Naive thymus-derived CD8-positive, alpha-beta T cell (primary cell): ENCODE results near the gene TPBG. TPM values are rescaled to one million over a fixed set of nuclear protein-coding genes. Genes with fewer than 3 reads are reported as not detected.

Source experiments
- ATAC-seq, 2 donors: fragments of 150-1000 bp; cut with Tn5 transposase in 1 of 2; sonication (Bioruptor Pico), chemical (Tn5 transposase) in 1 of 2; 1 replicate in 1 of 2; 2 replicates in 1 of 2; pipeline ENCODE4 v1.10.0; 2021; ENCODE audit warnings: mild to moderate bottlenecking in 2 of 2, moderate library complexity in 2 of 2
- POLR2A ChIA-PET: fragments of 350-600 bp; sonication (Branson Sonifier 250); formaldehyde crosslinking; loops from one replicate; lab custom pipeline; 2021; ENCODE audit warnings: antibody characterized with exemption; lab: Charles Lee
- DNase-seq, 10 donors: peaks; one replicate each; pipeline versions ENCODE4 v3.0.0 to v3.0.0-alpha.2; 2020 to 2022
- H3K27ac Mint-ChIP-seq, 10 donors: one replicate each; pipeline ENCODE4 v1.8.0; 2020 to 2022; ENCODE audit warnings: mild to moderate bottlenecking in 10 of 10, mixed read lengths in 10 of 10, moderate library complexity in 4 of 10, inconsistent platforms in 1 of 10
- H3K27me3 Mint-ChIP-seq, 5 donors: one replicate each; pipeline ENCODE4 v1.8.0; 2021 to 2022; ENCODE audit warnings: mixed read lengths in 5 of 5
- H3K36me3 Mint-ChIP-seq, 3 donors: one replicate each; pipeline ENCODE4 v1.8.0; 2020 to 2022; ENCODE audit warnings: mixed read lengths in 3 of 3, mild to moderate bottlenecking in 2 of 3, inconsistent platforms in 1 of 3
- H3K4me1 Mint-ChIP-seq, 4 donors: one replicate each; pipeline ENCODE4 v1.8.0; 2021 to 2022; ENCODE audit warnings: mixed read lengths in 4 of 4
- H3K4me3 Mint-ChIP-seq, 10 donors: one replicate each; pipeline ENCODE4 v1.8.0; 2020 to 2022; ENCODE audit warnings: mild to moderate bottlenecking in 10 of 10, mixed read lengths in 10 of 10, moderate library complexity in 6 of 10, inconsistent platforms in 1 of 10
- H3K9me3 Mint-ChIP-seq, 9 donors: one replicate each; pipeline ENCODE4 v1.8.0; 2020 to 2022; ENCODE audit warnings: mixed read lengths in 9 of 9, mild to moderate bottlenecking in 3 of 9, inconsistent platforms in 1 of 9, moderate library complexity in 1 of 9
- polyA plus RNA-seq, 3 donors: library from polyadenylated mRNA; unstranded; fragments of 300-500 nt; fragmentation: Illumina TruSeq; gene quantifications; one replicate each; pipeline ENCODE4 v1.2.3, GENCODE V29; 2021
- total RNA-seq, 8 experiments: library from RNA in 2 of 8; stranded (reverse) in 2 of 8; gene quantifications; one replicate each; pipeline ENCODE4 v1.2.3 and lab custom pipeline; 2021 to 2026

TPBG gene, protein sequence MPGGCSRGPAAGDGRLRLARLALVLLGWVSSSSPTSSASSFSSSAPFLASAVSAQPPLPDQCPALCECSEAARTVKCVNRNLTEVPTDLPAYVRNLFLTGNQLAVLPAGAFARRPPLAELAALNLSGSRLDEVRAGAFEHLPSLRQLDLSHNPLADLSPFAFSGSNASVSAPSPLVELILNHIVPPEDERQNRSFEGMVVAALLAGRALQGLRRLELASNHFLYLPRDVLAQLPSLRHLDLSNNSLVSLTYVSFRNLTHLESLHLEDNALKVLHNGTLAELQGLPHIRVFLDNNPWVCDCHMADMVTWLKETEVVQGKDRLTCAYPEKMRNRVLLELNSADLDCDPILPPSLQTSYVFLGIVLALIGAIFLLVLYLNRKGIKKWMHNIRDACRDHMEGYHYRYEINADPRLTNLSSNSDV
- total RNA-seq (not detected), polyA plus RNA-seq (not detected), total RNA-seq (lab: John Stamatoyannopoulos, UW) (0 to 0.26 (median 0) reads per million in 6 experiments)

DNA sequence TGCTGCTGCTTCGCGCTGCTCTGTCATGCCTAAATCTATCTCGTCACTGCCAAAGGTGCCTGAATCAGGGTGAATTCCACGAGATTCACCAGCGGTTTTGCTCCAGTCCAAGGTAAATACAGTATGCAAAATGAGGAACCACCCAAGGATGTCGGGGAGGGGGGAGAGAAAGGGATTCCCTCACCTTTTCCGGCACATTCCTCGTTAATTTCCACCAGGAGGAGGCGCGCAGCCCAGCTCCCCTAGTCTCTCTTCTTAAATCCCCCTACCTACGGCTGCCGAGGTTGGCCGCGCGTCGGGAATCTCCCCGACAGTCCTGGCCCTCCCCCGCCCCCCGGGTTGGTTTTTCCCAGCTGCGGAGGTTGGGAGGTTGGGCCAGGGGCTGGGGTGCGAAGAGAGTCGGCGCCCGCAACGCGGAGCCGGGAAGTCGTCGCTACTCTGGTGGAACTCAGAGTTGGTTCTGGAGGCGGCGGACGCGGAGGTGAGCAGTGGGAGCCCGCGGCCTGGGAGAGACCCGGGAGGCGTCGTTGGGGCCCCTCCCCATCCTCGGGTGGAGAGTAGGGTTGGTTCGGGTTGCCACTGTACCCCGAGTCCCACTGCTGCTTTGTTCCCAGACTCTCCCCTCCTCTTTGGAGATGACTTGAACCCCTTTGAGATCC lies at the start of gene TPBG:
Gene TPBG (plus strand): TSS at position 390 of the 659 bp plus-strand sequence. CDS start 1,145 bp downstream, outside the sequence.
- H3K4me3 Mint-ChIP-seq, result peak within 1 kb of the TSS; percentile 66 to 87 (median 72)
- POLR2A ChIA-PET, result no interaction called here
- peaks cover 5 to 29% (median 23%) of the 10 kb centered on the region in 4 donors for H3K4me1 Mint-ChIP-seq
- no peaks in the 10 kb centered on the region for H3K9me3 Mint-ChIP-seq
- peaks cover 31 to 68% (median 43%) of the 10 kb centered on the region in 5 donors for H3K27me3 Mint-ChIP-seq
- peak within 1 kb of the TSS in 1 of 10 donors; percentile 63 for H3K27ac Mint-ChIP-seq
- no peak for ATAC-seq
- H3K36me3 Mint-ChIP-seq, result peaks cover 0 to 4% (median 0%) of the 10 kb centered on the region in 3 donors
- peak in 1 of 10 donors; percentile 9 for DNase-seq

DNA sequence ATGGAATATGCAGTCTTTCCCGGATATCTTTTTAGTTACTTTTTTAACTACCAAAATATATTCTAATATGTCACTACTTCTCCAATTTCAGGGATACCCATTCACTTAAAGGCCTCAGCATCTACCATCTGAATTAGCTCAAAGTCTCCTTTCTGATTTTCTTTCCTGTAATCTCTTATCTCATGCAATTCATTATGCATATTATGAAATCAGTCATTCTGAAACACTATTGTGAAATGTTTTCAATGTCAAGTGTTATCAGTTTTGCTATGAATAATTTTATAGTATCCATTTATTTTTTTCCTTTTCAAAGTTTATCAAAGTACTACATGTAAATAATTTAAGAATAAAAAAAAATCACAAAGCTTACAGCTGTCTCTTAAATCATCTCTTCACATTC lies 41.2 kb upstream of the TPBG start:
- Mint-ChIP-seq H3K36me3 (no peaks in the 10 kb centered on the region), H3K4me3 (no peak overlapping the region), H3K27me3 (no peaks in the 10 kb centered on the region), H3K9me3 (peaks cover 0 to 5% (median 0%) of the 10 kb centered on the region in 9 donors), H3K4me1 (no peaks in the 10 kb centered on the region), H3K27ac (no peak overlapping the region)
- no peak for ATAC-seq
- DNase-seq, result no peak
- POLR2A ChIA-PET, result no interaction called here

DNA sequence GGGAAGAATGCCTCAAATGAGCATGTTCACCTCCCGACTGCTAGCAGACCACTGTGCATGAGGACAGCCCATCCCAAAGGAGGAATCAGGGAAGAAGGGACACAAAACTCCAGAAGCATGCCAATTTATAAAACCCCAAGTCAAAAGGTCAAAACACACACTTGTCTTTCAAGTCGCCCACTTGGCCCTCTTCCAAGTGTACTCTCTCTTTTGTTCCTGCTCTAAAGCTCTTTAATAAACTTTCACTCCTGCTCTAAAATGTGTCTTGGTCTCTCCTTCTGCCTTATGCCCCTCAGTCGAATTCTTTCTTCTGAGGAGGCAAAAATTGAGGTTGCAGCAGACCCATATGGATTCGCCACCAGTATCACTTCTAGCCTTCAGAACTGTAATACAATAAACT lies 33.9 kb upstream of the TPBG start:
- Mint-ChIP-seq H3K9me3 (peaks cover 0 to 8% (median 0%) of the 10 kb centered on the region in 9 donors), H3K27me3 (peaks cover 5 to 36% (median 15%) of the 10 kb centered on the region in 5 donors), H3K4me3 (no peak overlapping the region), H3K27ac (no peak overlapping the region), H3K36me3 (no peaks in the 10 kb centered on the region), H3K4me1 (no peaks in the 10 kb centered on the region)
- DNase-seq (no peak), ATAC-seq (no peak)
- POLR2A ChIA-PET, result no interaction called here

DNA sequence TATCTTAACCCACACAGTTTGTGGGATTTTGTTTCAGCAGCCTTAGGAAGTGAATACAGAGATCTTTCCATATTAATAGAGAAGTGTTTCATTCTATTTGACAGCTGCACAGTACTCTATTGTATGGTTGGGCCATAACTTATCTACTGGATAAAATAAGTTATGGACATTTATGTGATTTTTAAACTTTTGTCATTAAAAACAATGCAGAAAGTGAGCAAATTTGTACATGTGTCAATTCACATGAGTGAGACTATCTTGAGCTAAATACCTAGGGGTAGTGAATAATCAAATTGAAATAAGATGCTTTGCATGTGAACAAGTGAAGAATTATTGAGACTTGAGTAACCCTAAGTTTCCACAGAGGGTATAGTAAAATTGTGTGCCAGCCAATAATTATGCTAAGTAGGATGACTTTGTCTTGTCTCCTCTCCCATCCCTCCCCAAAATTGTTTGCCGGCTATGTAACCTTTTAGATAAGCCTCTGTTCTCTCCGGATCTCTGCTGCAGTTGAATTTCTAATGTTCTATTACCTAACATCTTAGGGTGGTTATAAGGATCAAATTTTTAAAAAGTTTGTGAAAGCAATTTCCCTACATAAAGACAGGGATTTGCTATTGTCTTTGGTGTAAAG lies 33.3 kb upstream of the TPBG start:
- no peaks in the 10 kb centered on the region for H3K36me3 Mint-ChIP-seq
- DNase-seq (no peak), ATAC-seq (no peak)
- H3K27me3 Mint-ChIP-seq, result peaks cover 6 to 42% (median 18%) of the 10 kb centered on the region in 5 donors
- H3K27ac Mint-ChIP-seq, result no peak overlapping the region
- peaks cover 0 to 8% (median 0%) of the 10 kb centered on the region in 9 donors for H3K9me3 Mint-ChIP-seq
- no peak overlapping the region for H3K4me3 Mint-ChIP-seq
- POLR2A ChIA-PET, result no interaction called here
- H3K4me1 Mint-ChIP-seq, result no peaks in the 10 kb centered on the region

DNA sequence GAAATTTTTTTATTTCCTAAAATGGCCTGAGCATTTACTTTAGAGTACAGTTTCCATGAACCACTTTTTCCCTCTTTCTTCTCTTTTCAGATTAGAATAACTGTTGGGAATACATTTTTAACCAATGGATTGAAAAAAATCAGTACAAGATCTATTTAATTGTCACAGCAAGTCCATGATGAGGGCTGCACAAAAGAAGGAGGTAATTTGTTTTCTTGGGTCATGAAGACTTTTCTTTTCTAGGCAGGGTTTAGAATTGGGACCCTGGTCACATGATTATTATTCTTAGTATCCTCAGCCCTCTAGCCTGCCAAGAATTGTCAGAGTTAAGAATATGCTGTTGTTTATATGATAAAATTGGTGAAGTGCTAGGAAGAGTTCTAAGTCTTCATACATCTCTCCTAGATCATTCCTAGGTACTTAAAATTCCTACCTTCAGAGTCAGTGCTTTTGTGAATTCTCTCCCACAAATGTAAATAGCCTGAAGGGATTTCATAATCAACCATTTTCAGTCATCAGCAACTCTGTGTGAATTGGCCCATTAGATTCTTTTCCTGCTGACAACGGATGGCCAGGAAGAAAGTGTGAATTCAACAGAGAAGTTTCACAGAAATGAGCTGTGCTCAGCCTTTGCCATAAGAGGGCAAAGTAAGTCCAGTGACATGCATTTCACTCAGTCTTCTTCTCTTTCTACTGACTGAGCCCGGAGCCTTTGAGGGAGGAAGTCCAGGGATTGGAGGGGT lies 32.4 kb upstream of the TPBG start:
- Mint-ChIP-seq H3K4me1 (no peaks in the 10 kb centered on the region), H3K27ac (peak overlapping the region in 1 of 10 donors; percentile 29), H3K4me3 (no peak overlapping the region), H3K27me3 (peaks cover 6 to 42% (median 18%) of the 10 kb centered on the region in 5 donors), H3K36me3 (no peaks in the 10 kb centered on the region), H3K9me3 (peaks cover 0 to 8% (median 0%) of the 10 kb centered on the region in 9 donors)
- DNase-seq (no peak), ATAC-seq (no peak)
- POLR2A ChIA-PET, result no interaction called here

DNA sequence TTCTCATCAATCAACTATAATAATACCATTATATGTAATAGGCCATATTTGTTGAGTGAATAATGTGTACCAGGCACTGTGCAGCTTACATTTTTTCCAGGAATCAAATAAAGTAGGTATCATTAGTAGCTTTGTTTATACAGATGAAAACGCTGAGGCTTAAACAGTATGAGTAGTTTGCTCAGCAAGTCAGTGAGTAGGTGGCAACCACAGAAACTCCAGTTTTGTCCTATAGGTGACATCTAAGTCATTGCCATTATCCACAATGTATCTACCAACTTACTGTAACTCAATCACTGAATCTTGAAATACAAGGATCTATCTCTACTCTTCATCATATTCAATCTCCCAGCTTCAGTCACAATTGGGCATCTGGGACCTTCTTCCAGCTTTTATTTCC lies 29.8 kb upstream of the TPBG start:
- ATAC-seq (no peak), DNase-seq (no peak)
- no peaks in the 10 kb centered on the region for H3K36me3 Mint-ChIP-seq
- no peak overlapping the region for H3K27ac Mint-ChIP-seq
- H3K27me3 Mint-ChIP-seq, result peaks cover 4 to 42% (median 18%) of the 10 kb centered on the region in 5 donors
- H3K4me1 Mint-ChIP-seq, result no peaks in the 10 kb centered on the region
- POLR2A ChIA-PET, result no interaction called here
- peaks cover 0 to 8% (median 0%) of the 10 kb centered on the region in 9 donors for H3K9me3 Mint-ChIP-seq
- no peak overlapping the region for H3K4me3 Mint-ChIP-seq

DNA sequence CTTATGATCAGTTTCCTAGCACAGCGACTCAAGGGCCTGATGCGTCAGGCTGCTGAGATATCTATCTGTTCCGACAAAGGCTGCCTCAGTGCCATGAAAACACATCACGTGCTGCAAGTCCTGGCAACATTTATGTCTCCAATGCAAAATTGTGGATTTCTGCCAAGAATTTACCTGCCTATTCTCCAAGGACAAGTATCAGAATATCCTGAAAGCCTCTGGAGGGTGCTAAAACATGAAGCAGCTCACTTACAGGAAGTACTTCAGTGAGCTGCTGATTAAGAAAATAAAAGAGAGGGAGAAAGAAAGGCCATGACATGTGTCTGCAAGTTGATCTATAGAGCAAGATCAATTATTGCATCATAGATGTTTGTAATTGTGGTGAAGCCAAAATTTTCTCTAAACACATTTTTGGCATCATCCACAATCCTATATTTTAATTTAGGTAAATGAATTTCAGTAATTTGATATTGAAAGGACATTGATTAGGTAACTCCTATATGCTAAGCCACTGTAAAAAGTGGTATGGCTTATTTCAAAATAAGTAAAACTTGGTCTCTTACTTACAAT lies 25.8 kb upstream of the TPBG start:
- peaks cover 0 to 4% (median 0%) of the 10 kb centered on the region in 3 donors for H3K36me3 Mint-ChIP-seq
- peaks cover 0 to 18% (median 8%) of the 10 kb centered on the region in 9 donors for H3K9me3 Mint-ChIP-seq
- peaks cover 0 to 2% (median 0%) of the 10 kb centered on the region in 4 donors for H3K4me1 Mint-ChIP-seq
- ATAC-seq (no peak), DNase-seq (no peak)
- H3K4me3 Mint-ChIP-seq, result no peak overlapping the region
- POLR2A ChIA-PET, result no interaction called here
- H3K27ac Mint-ChIP-seq, result no peak overlapping the region
- H3K27me3 Mint-ChIP-seq, result peaks cover 4 to 29% (median 12%) of the 10 kb centered on the region in 5 donors

DNA sequence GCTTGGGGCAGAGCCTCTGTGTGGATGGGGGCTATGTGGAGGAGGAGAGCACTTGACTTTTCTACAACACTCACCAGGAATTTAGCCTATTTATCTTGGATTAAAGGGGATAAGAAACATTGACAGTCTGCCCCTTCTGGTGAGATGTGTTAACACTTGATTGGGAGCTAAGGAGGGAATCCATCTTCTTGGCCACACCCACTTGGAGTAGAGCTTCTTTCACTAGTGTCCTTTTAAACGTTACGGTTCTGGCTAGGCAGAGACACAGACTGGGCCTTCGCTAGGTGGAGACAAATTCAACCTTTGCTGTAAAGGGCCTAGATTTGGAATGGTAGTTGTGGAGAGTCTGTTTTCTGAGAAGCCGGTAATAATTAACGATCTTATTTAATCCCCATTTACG lies 15.5 kb upstream of the TPBG start:
- POLR2A ChIA-PET, result no interaction called here

DNA sequence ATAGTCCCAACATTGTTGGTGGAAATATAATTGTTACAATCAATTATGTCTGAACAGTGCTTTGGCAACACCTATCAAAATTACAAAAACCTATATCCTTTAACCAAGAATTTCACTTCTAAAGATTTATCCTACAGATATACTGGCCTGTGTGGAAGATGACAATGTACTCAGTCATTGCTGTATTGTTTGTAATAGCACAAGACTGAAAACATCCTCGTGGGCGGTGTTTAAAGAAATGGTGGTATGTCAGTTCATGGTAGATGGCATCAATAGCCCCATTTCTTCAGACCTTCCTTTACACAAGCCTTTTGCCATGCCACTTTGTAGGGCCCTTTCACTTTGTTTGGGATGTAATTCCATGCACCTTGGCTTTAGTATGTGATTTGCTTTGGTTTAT lies 9.8 kb upstream of the TPBG start:
- DNase-seq, result no peak
- Mint-ChIP-seq H3K4me1 (no peaks in the 10 kb centered on the region), H3K27ac (no peak overlapping the region), H3K9me3 (peaks cover 0 to 4% (median 0%) of the 10 kb centered on the region in 9 donors), H3K27me3 (peaks cover 1 to 12% (median 11%) of the 10 kb centered on the region in 5 donors), H3K4me3 (no peak overlapping the region), H3K36me3 (no peaks in the 10 kb centered on the region)
- ATAC-seq, result no peak
- POLR2A ChIA-PET, result no interaction called here

More for the DNA sequence above, 15.5 kb upstream of the TPBG start:
- Mint-ChIP-seq H3K27ac (no peak overlapping the region), H3K36me3 (no peaks in the 10 kb centered on the region), H3K9me3 (peaks cover 0 to 20% (median 8%) of the 10 kb centered on the region in 9 donors), H3K4me3 (no peak overlapping the region), H3K4me1 (no peaks in the 10 kb centered on the region), H3K27me3 (peaks cover 0 to 9% (median 5%) of the 10 kb centered on the region in 5 donors)
- ATAC-seq (no peak), DNase-seq (no peak)

DNA sequence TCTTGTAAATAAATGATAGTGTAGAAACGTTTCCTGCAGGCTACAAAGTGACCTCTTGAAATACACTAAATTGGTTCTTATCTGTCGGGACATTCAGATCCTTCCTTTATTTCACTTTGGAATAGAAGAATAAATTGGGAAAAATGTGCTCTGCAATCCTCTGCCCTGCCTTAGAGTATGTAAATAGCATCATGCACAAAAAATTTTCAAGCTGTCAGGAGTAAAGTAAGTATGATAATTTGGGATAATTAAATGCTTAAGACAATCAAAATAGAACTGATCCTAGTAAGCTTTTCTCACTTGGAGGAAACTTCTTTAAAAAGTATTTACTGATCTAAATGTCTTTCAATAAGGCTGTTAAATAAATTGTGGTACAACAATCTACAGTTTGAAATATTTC lies 3.1 kb upstream of the TPBG start:
- POLR2A ChIA-PET, result no interaction called here
- no peak overlapping the region for H3K27ac Mint-ChIP-seq

DNA sequence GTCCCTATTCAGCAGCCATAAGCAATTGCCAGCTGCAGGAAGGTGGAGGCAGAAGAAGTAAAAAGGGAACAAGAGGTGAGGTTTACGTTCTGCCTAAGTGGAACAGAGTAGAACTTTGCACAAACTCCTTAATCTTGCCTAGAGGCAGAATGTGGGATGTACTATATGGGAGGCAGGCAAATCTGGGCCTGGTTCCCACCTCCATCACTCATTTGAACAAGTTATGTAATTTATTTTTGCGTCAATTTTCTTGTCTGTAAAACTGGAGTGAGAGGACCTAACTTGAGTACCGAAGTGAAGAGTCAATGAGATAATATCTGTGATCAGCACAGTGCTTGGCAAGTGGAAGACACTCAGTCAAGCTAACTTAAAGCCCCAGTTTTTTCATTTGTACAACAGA lies 2.0 kb upstream of the TPBG start:
- no peak for ATAC-seq
- peaks cover 5 to 29% (median 23%) of the 10 kb centered on the region in 4 donors for H3K4me1 Mint-ChIP-seq
- no peak overlapping the region for H3K27ac Mint-ChIP-seq
- no peak for DNase-seq
- peaks cover 0 to 4% (median 0%) of the 10 kb centered on the region in 3 donors for H3K36me3 Mint-ChIP-seq
- H3K4me3 Mint-ChIP-seq, result no peak overlapping the region
- POLR2A ChIA-PET, result no interaction called here
- peaks cover 33 to 76% (median 44%) of the 10 kb centered on the region in 5 donors for H3K27me3 Mint-ChIP-seq
- no peaks in the 10 kb centered on the region for H3K9me3 Mint-ChIP-seq

More for the DNA sequence above, 3.1 kb upstream of the TPBG start:
- ATAC-seq (no peak), DNase-seq (no peak)
- peaks cover 0 to under 1% (median 0%) of the 10 kb centered on the region in 9 donors for H3K9me3 Mint-ChIP-seq
- no peak overlapping the region for H3K4me3 Mint-ChIP-seq
- peaks cover 25 to 65% (median 36%) of the 10 kb centered on the region in 5 donors for H3K27me3 Mint-ChIP-seq
- peaks cover 5 to 22% (median 20%) of the 10 kb centered on the region in 4 donors for H3K4me1 Mint-ChIP-seq
- H3K36me3 Mint-ChIP-seq, result peaks cover 0 to 3% (median 0%) of the 10 kb centered on the region in 3 donors

DNA sequence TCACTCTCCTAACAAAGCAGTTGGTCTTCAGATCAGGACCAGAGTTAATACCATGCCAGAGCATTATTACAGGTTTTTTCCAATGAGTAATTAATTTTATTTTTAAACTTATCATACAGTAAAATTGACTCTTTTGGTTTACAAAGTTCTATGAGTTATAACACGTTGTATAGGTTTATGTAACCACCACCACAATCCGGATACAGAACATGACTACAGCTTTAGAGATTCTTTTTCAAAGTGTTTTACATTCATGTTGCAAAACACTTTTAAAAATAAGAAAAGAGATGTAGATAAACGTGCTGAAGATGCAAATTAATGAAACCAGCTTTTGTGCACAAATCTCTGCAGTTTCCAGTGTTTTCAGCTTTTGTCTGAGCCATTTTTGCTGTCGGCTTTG lies 1.5 kb upstream of the TPBG start:
- POLR2A ChIA-PET, result no interaction called here
- H3K4me1 Mint-ChIP-seq, result peaks cover 5 to 29% (median 23%) of the 10 kb centered on the region in 4 donors
- peak overlapping the region in 3 of 10 donors; percentile 8 to 23 (median 18) for H3K4me3 Mint-ChIP-seq
- no peak overlapping the region for H3K27ac Mint-ChIP-seq
- DNase-seq, result no peak
- peaks cover 33 to 76% (median 44%) of the 10 kb centered on the region in 5 donors for H3K27me3 Mint-ChIP-seq
- no peak for ATAC-seq
- H3K36me3 Mint-ChIP-seq, result peaks cover 0 to 4% (median 0%) of the 10 kb centered on the region in 3 donors
- no peaks in the 10 kb centered on the region for H3K9me3 Mint-ChIP-seq
